MM.1S (cell line): ENCODE results near the gene PLAC8L1.

Experiments
- CTCF ChIP-seq: fragments of 300-600 bp; sonication (generic); IDR thresholded peaks from 2 replicates; pipeline ENCODE4 v1.5.1; 2016; ENCODE audit warnings: antibody characterized with exemption, low read length, mixed read lengths
- EZH2 ChIP-seq: fragments of 300-600 bp; sonication (generic); optimal IDR thresholded peaks from 2 replicates; pipeline ENCODE3; 2017; ENCODE audit warnings: low read depth, mild to moderate bottlenecking, antibody characterized with exemption, low read length, mixed read lengths
- EZH2phosphoT487 ChIP-seq: fragments of 300-600 bp; sonication (generic); IDR thresholded peaks from 2 replicates; pipeline ENCODE4 v1.6.1; 2018; ENCODE audit warnings: antibody characterized with exemption, low read length

DNA sequence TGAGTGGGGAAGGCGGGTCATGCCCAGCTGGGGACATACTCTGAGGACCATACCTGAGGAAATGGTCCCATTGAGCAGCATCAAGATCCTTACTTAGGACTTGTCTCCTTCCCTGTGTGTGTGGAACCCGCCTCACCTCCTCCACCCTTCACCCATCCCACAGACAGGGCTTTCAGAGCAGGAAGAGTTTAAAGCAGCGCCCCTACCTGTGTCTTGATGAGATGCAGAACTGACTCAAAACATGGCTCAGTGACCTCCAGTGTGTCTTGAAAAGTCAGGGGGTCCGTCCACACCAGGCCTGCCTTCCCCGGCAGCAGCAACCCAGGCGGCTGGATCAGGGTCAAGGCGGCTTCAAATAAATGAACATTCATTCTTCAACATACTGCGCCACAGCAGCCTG is 38.4 kb downstream of the PLAC8L1 start:
- TF ChIP-seq CTCF, result no peak
- no peak for TF ChIP-seq EZH2
- TF ChIP-seq EZH2phosphoT487, result no peak
